ENCODE measurements around the gene TPSAB1. TPM values are rescaled to one million over a fixed set of nuclear protein-coding genes. Genes with fewer than 3 reads are reported as not detected.

Gene TPSAB1
- total RNA-seq, 1 experiment from 2014 or later = 0.25 TPM

DNA sequence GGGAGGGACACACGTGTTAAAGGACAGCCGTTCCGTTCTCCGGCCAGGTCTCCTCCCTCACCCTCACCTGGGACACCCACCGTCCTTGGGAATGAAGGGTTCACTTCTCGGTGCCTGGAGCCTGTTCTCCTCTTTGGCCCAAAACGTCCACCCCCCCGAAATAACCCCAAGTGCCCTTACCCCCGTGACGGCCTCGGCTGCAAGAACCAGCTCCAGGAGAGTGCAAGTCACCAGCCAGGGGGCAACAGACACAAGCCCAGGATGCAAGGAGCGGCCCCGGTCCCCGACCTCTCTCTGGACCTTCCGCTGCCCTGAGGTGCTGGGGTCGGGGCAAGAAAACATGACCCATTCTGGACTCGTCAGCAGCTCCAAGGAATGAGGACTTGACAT lies 49.0 kb downstream of the TPSAB1 start:
- H3K36me3 ChIP-seq (ENCODE audit: control insufficient read depth in 1 of 2, insufficient read depth in 2 of 2, low read length in 2 of 2) = no peaks in the 10 kb centered on the region
- no peak overlapping the region for H3K27ac ChIP-seq (ENCODE audit: low read depth, low read length)
- no peak for ATAC-seq
- no peaks in the 10 kb centered on the region for H3K27me3 ChIP-seq (ENCODE audit: insufficient read depth, low read length)
- peaks cover 10 to 32% of the 10 kb centered on the region in 2 experiments for H3K4me1 ChIP-seq (ENCODE audit: control insufficient read depth in 1 of 2, insufficient read depth in 2 of 2, low read length in 2 of 2)
- H2AFZ ChIP-seq (ENCODE audit: low read depth, low read length, poor library complexity, severe bottlenecking) = no peak overlapping the region
- no peaks in the 10 kb centered on the region for H3K79me2 ChIP-seq (ENCODE audit: insufficient read depth, low read length)
- H3K4me3 ChIP-seq (replicated peaks in 1 of 2; ENCODE audit: low read depth in 1 of 2, low read length in 2 of 2) = no peak overlapping the region
- no peak overlapping the region for H3K9ac ChIP-seq (ENCODE audit: low read length)
- CTCF ChIA-PET = no interaction called here
- BruUV-seq (replicated peaks) = no TSS peak
- H3K4me2 ChIP-seq (ENCODE audit: low read length) = no peak overlapping the region
- intact Hi-C loops (cut with micrococcal nuclease) = no loop called here
- POLR2A ChIA-PET = no interaction called here
- no peaks in the 10 kb centered on the region for H3K9me3 ChIP-seq (ENCODE audit: control insufficient read depth in 1 of 2, insufficient read depth in 1 of 2, low read depth in 1 of 2, low read length in 2 of 2)
- RAD21 ChIA-PET (ENCODE audit: low non-redundant PET in 1 of 2, low total read pairs in 2 of 2, uncharacterized antibody in 2 of 2, unreplicated experiment in 2 of 2) = no interaction called here
- no peak for DNase-seq (ENCODE audit: low read depth, low spot score)
- H4K20me1 ChIP-seq (ENCODE audit: insufficient read depth) = no peaks in the 10 kb centered on the region
- TF ChIP-seq SIN3A (IDR thresholded peaks at IDR 0.05; ENCODE audit: low read depth) (no peak), POLR2AphosphoS5 (IDR thresholded peaks at IDR 0.05; ENCODE audit: low read depth, low read length) (no peak), CEBPB (IDR thresholded peaks at IDR 0.05; ENCODE audit: low read depth) (no peak), EGR1 (IDR thresholded peaks at IDR 0.05; ENCODE audit: low read depth) (no peak), FOSL1 (IDR thresholded peaks at IDR 0.05; ENCODE audit: low read depth) (no peak), SP1 (IDR thresholded peaks at IDR 0.05; ENCODE audit: low read depth) (no peak), TCF7L2 (IDR thresholded peaks at IDR 0.05; ENCODE audit: borderline replicate concordance, extremely low read depth, insufficient read depth, insufficient read length) (no peak), JUND (IDR thresholded peaks at IDR 0.05) (no peak), SRF (IDR thresholded peaks at IDR 0.05; ENCODE audit: low read depth) (no peak), RAD21 (IDR thresholded peaks at IDR 0.05; ENCODE audit: low read depth) (no peak), EZH2 (IDR thresholded peaks at IDR 0.05) (no peak), ZFX (IDR thresholded peaks at IDR 0.05) (no peak), ZNF274 (IDR thresholded peaks at IDR 0.05; ENCODE audit: low read depth, low read length) (no peak), POLR2A (IDR thresholded peaks at IDR 0.05; ENCODE audit: borderline replicate concordance, extremely low read depth, insufficient read depth, insufficient read length) (no peak), EZH2phosphoT487 (IDR thresholded peaks at IDR 0.05; ENCODE audit: borderline replicate concordance) (no peak), CBX3 (IDR thresholded peaks at IDR 0.05; ENCODE audit: low read depth) (no peak), YY1 (IDR thresholded peaks at IDR 0.05; ENCODE audit: extremely low read depth, insufficient replicate concordance, low read depth, low read length) (no peak)
- TF ChIP-seq, protein P1, sequence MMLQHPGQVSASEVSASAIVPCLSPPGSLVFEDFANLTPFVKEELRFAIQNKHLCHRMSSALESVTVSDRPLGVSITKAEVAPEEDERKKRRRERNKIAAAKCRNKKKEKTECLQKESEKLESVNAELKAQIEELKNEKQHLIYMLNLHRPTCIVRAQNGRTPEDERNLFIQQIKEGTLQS (IDR thresholded peaks at IDR 0.05) = no peak
- TF ChIP-seq, protein P2, sequence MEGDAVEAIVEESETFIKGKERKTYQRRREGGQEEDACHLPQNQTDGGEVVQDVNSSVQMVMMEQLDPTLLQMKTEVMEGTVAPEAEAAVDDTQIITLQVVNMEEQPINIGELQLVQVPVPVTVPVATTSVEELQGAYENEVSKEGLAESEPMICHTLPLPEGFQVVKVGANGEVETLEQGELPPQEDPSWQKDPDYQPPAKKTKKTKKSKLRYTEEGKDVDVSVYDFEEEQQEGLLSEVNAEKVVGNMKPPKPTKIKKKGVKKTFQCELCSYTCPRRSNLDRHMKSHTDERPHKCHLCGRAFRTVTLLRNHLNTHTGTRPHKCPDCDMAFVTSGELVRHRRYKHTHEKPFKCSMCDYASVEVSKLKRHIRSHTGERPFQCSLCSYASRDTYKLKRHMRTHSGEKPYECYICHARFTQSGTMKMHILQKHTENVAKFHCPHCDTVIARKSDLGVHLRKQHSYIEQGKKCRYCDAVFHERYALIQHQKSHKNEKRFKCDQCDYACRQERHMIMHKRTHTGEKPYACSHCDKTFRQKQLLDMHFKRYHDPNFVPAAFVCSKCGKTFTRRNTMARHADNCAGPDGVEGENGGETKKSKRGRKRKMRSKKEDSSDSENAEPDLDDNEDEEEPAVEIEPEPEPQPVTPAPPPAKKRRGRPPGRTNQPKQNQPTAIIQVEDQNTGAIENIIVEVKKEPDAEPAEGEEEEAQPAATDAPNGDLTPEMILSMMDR (IDR thresholded peaks at IDR 0.05 in 2 of 3, conservative IDR thresholded peaks at IDR 0.05 in 1 of 3; ENCODE audit: borderline replicate concordance in 1 of 3, insufficient read depth in 1 of 3, low read depth in 2 of 3, low read length in 2 of 3) = no peak
- H3K9me2 ChIP-seq (ENCODE audit: insufficient read depth) = no peaks in the 10 kb centered on the region

All from HCT116 (cell line).